WTC11 (cell line): Measurements from ENCODE around the gene VAMP1. TPM values are rescaled to one million over a fixed set of nuclear protein-coding genes. Genes with fewer than 3 reads are reported as not detected.

ENCODE experiments used
- ATAC-seq: fragments of 200-7000 bp; cut with Tn5 transposase; 2 replicates; pipeline ENCODE4 v1.10.0; 2021; ENCODE audit warnings: mild to moderate bottlenecking, moderate library complexity
- CTCF ChIA-PET: fragments of 300-600 bp; sonication (Branson Sonifier 250); formaldehyde crosslinking; loops from one replicate; lab custom pipeline; 2021; ENCODE audit warnings: antibody characterized with exemption; lab: Charles Lee
- POLR2A ChIA-PET: fragments of 350-600 bp; sonication (Branson Sonifier 250); formaldehyde crosslinking; loops from one replicate; lab custom pipeline; 2021; ENCODE audit warnings: antibody characterized with exemption; lab: Charles Lee
- DNase-seq: peaks from one replicate; pipeline ENCODE4 v3.0.0; 2021; ENCODE audit warnings: low spot score
- H3K27ac Mint-ChIP-seq: 2 replicates; pipeline ENCODE4 v1.8.0; 2021; ENCODE audit warnings: mixed read lengths
- H3K27me3 Mint-ChIP-seq: 2 replicates; pipeline ENCODE4 v1.8.0; 2021; ENCODE audit warnings: low read depth, mild to moderate bottlenecking, moderate library complexity, mixed read lengths
- H3K36me3 Mint-ChIP-seq: 2 replicates; pipeline ENCODE4 v1.8.0; 2021; ENCODE audit warnings: mixed read lengths
- H3K4me1 Mint-ChIP-seq: 2 replicates; pipeline ENCODE4 v1.8.0; 2022; ENCODE audit warnings: mixed read lengths
- H3K4me3 Mint-ChIP-seq: 2 replicates; pipeline ENCODE4 v1.8.0; 2021; ENCODE audit warnings: mild to moderate bottlenecking, moderate library complexity, mixed read lengths
- H3K9me3 Mint-ChIP-seq: 2 replicates; pipeline ENCODE4 v1.8.0; 2021; ENCODE audit warnings: mixed read lengths
- CREB1 ChIP-seq: sonication (generic); formaldehyde crosslinking; IDR thresholded peaks from 2 replicates; pipeline ENCODE4 v1.8.0; 2023; ENCODE audit warnings: mild to moderate bottlenecking, missing genetic modification reagents
- CTCF ChIP-seq: fragments of 200-600 bp; IDR thresholded peaks from 2 replicates; pipeline ENCODE4 v1.8.0; 2022; ENCODE audit warnings: antibody characterized with exemption
- E2F1 ChIP-seq: sonication (generic); formaldehyde crosslinking; IDR thresholded peaks from 2 replicates; pipeline ENCODE4 v1.8.0; 2022; ENCODE audit warnings: mild to moderate bottlenecking, missing genetic modification reagents
- E2F5 ChIP-seq: sonication (generic); formaldehyde crosslinking; IDR thresholded peaks from 2 replicates; pipeline ENCODE4 v1.8.1; 2022; ENCODE audit warnings: mild to moderate bottlenecking, moderate library complexity, missing genetic modification reagents
- EMX1 ChIP-seq: fragments of 250-450 bp; sonication (Bioruptor Pico); IDR thresholded peaks from 2 replicates; pipeline ENCODE4 v1.8.0; 2021; ENCODE audit warnings: mild to moderate bottlenecking
- HMGA2 ChIP-seq: fragments of 250-450 bp; sonication (Bioruptor Pico); IDR thresholded peaks from 2 replicates; pipeline ENCODE4 v1.4.0; 2021; ENCODE audit warnings: mild to moderate bottlenecking, moderate library complexity
- HMGXB4 ChIP-seq: sonication (generic); formaldehyde crosslinking; IDR thresholded peaks from 2 replicates; pipeline ENCODE4 v1.8.1; 2023; ENCODE audit warnings: mild to moderate bottlenecking, moderate library complexity, missing genetic modification reagents
- JAZF1 ChIP-seq: fragments of 250-450 bp; sonication (Bioruptor Pico); IDR thresholded peaks from 2 replicates; pipeline ENCODE4 v1.9.0; 2021; ENCODE audit warnings: moderate library complexity, mild to moderate bottlenecking, inconsistent platforms
- KAT7 ChIP-seq: sonication (generic); formaldehyde crosslinking; IDR thresholded peaks from 2 replicates; pipeline ENCODE4 v1.8.1; 2023; ENCODE audit warnings: missing genetic modification reagents, mild to moderate bottlenecking, borderline replicate concordance
- MYBL2 ChIP-seq: sonication (generic); formaldehyde crosslinking; IDR thresholded peaks from 2 replicates; pipeline ENCODE4 v1.8.1; 2023; ENCODE audit warnings: mild to moderate bottlenecking, moderate library complexity, missing genetic modification reagents
- NFYB ChIP-seq: sonication (generic); formaldehyde crosslinking; conservative IDR thresholded peaks from 2 replicates; pipeline ENCODE4 v1.8.0; 2022; ENCODE audit warnings: low read depth, missing genetic modification reagents
- NR1H2 ChIP-seq: sonication (generic); formaldehyde crosslinking; IDR thresholded peaks from 2 replicates; pipeline ENCODE4 v1.9.0; 2021; ENCODE audit warnings: mild to moderate bottlenecking, moderate library complexity, missing genetic modification reagents
- PRRX2 ChIP-seq: fragments of 250-450 bp; sonication (Bioruptor Pico); IDR thresholded peaks from 2 replicates; pipeline ENCODE4 v1.8.0; 2021; ENCODE audit warnings: mild to moderate bottlenecking
- SMAD4 ChIP-seq: sonication (generic); formaldehyde crosslinking; IDR thresholded peaks from 2 replicates; pipeline ENCODE4 v1.8.0; 2022; ENCODE audit warnings: mild to moderate bottlenecking, missing genetic modification reagents
- SP1 ChIP-seq: sonication (generic); formaldehyde crosslinking; conservative IDR thresholded peaks from 2 replicates; pipeline ENCODE4 v1.8.1; 2022; ENCODE audit warnings: missing genetic modification reagents
- TP53 ChIP-seq: sonication (generic); formaldehyde crosslinking; IDR thresholded peaks from 2 replicates; pipeline ENCODE4 v1.8.1; 2023; ENCODE audit warnings: mild to moderate bottlenecking, missing genetic modification reagents
- ZMAT4 ChIP-seq: fragments of 250-450 bp; sonication (Bioruptor Pico); IDR thresholded peaks from 2 replicates; pipeline ENCODE4 v1.9.0; 2021; ENCODE audit warnings: mild to moderate bottlenecking
- ZNF317 ChIP-seq: sonication (generic); formaldehyde crosslinking; IDR thresholded peaks from 2 replicates; pipeline ENCODE4 v1.8.1; 2023; ENCODE audit warnings: low read depth, mild to moderate bottlenecking, moderate library complexity, missing genetic modification reagents, borderline replicate concordance
- ZNF512 ChIP-seq: sonication (generic); formaldehyde crosslinking; IDR thresholded peaks from 2 replicates; pipeline ENCODE4 v1.8.1; 2022; ENCODE audit warnings: missing genetic modification reagents, borderline replicate concordance
- ZNF532 ChIP-seq: fragments of 250-450 bp; sonication (Bioruptor Pico); IDR thresholded peaks from 2 replicates; pipeline ENCODE4 v1.9.0; 2021; ENCODE audit warnings: mild to moderate bottlenecking, borderline replicate concordance
- ZNF671 ChIP-seq: fragments of 250-450 bp; sonication (Bioruptor Pico); IDR thresholded peaks from 2 replicates; pipeline ENCODE4 v1.8.0; 2021; ENCODE audit warnings: mild to moderate bottlenecking
- total RNA-seq: library from RNA; stranded (reverse); gene quantifications from 3 replicates; pipeline ENCODE4 v1.2.3, GENCODE V29; 2021

VAMP1 gene
- total RNA-seq, 1 experiment from 2014 or later = 14.3 TPM

- no peaks in the 10 kb centered on the region for H3K9me3 Mint-ChIP-seq
- H3K4me3 Mint-ChIP-seq = no peak overlapping the region
- POLR2A ChIA-PET = interaction anchor here (2.7 kb wide), 1 partner anchor 9 kb away, joined by 10 read pairs; the partner anchor contains the start of gene VAMP1
- H3K4me1 Mint-ChIP-seq = peaks cover 9% of the 10 kb centered on the region; the same call in 1 of the 2 replicates
- TF ChIP-seq ZNF532 (CRISPR knock-in tag) (no peak), E2F1 (CRISPR knock-in tag) (no peak), NR1H2 (CRISPR knock-in tag) (no peak), TP53 (CRISPR knock-in tag) (no peak), JAZF1 (CRISPR knock-in tag) (no peak), CREB1 (CRISPR knock-in tag) (no peak), KAT7 (no peak), CTCF (no peak), HMGA2 (no peak), PRRX2 (CRISPR knock-in tag) (no peak), MYBL2 (CRISPR knock-in tag) (no peak), ZNF317 (CRISPR knock-in tag) (no peak), E2F5 (CRISPR knock-in tag) (no peak)
- ATAC-seq (no peak), DNase-seq (peak; percentile 3)
- no peaks in the 10 kb centered on the region for H3K27me3 Mint-ChIP-seq
- peak overlapping the region; percentile 8 for H3K27ac Mint-ChIP-seq
- CTCF ChIA-PET = interaction anchor here (1.0 kb wide), 1 partner anchor 38 kb away, joined by 3 read pairs; no protein-coding TSS in a partner anchor
- peaks cover 47% of the 10 kb centered on the region for H3K36me3 Mint-ChIP-seq
Measured at GRCh38 chr12:6461401-6462233, 8.9 kb downstream of the VAMP1 start.

GRCh38 chr12:6460751-6461371 is 9.6 kb downstream of the VAMP1 start:
- Mint-ChIP-seq H3K9me3 (no peaks in the 10 kb centered on the region), H3K27me3 (no peaks in the 10 kb centered on the region), H3K27ac (peak overlapping the region; percentile 8), H3K36me3 (peaks cover 45% of the 10 kb centered on the region), H3K4me1 (peaks cover 9% of the 10 kb centered on the region; the same call in 1 of the 2 replicates), H3K4me3 (no peak overlapping the region)
- ATAC-seq (no peak), DNase-seq (peak; percentile 1)
- POLR2A ChIA-PET = interaction anchor here (2.7 kb wide), 1 partner anchor 9 kb away, joined by 10 read pairs; the partner anchor contains the start of gene VAMP1
- CTCF ChIA-PET = interaction anchor here (1.0 to 1.1 kb wide), 2 partner anchors 37 kb away, joined by 3 read pairs; no protein-coding TSS in a partner anchor
- no peak for TF ChIP-seq HMGXB4 (CRISPR knock-in tag)
- TF ChIP-seq NFYB (CRISPR knock-in tag) = no peak
- TF ChIP-seq ZNF512 (CRISPR knock-in tag) = no peak
- no peak for TF ChIP-seq NR1H2 (CRISPR knock-in tag)
- no peak for TF ChIP-seq ZMAT4
- no peak for TF ChIP-seq SMAD4 (CRISPR knock-in tag)
- no peak for TF ChIP-seq SP1 (CRISPR knock-in tag)
- TF ChIP-seq ZNF671 (CRISPR knock-in tag) = no peak
- no peak for TF ChIP-seq MYBL2 (CRISPR knock-in tag)
- TF ChIP-seq EMX1 (CRISPR knock-in tag) = no peak
